Measurements from ENCODE around the gene ZBTB49. TPM values are rescaled to one million over a fixed set of nuclear protein-coding genes. Genes with fewer than 3 reads are reported as not detected.

The ZBTB49 gene
- total RNA-seq, 2 experiments from 2014 or later, result 4.2 to 4.5 TPM

DNA sequence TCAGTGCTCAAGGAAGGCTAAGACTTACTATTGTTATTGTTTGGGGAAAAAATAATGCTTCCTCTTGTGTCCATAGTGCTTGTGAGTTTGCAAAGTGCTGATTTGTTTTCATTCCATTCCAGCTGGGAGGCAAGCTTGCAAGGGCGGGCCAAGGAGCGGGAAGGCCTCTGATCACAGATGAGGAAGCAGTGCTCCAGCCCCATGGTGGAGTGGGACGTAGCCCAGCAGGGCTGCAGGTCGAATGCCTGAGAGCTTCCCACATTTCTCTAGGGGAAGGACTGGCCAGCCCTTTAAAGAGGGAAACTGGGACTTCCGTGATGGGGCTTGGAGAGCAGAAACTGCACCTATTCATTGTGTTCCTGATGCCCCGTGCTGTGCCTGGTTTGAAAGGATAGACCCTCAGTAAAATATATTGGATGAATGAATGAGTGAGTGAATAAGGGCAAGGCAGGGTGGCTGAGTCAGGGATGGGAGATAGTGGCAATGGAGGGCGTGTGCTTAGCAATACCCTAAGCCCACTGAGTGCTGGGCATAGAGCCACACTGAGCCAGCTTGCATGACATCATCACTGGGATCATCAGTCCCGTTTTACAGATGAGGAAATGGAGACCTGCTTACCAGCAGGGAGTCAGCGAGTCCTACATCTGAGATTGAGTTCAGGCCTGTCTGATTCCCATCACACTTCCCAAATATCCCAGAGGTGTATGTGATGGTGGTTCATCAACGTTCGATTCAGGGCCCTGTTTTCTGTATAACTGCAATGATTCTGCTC lies 78.9 kb downstream of the ZBTB49 start:
- Mint-ChIP-seq H3K36me3 (ENCODE audit: low read depth) (no peaks in the 10 kb centered on the region), H3K4me1 (ENCODE audit: low read depth) (no peaks in the 10 kb centered on the region), H3K9me3 (peaks cover 9% of the 10 kb centered on the region), H3K4me3 (no peak overlapping the region), H3K27me3 (ENCODE audit: low read depth) (no peaks in the 10 kb centered on the region), H3K27ac (no peak overlapping the region)
- CTCF ChIA-PET, result no interaction called here
- intact Hi-C loops (cut with micrococcal nuclease), result no loop called here
- DNase-seq, result no peak

Other genes with a start within 250 kb of the ZBTB49 start
- not detected for gene OTOP1, start 63.3 kb upstream of the ZBTB49 start, total RNA-seq
- gene TMEM128, start 42.0 kb upstream of the ZBTB49 start, total RNA-seq, result 10 to 100 TPM; 21.7 to 22.0 TPM
- gene LYAR, start 97 bp upstream of the ZBTB49 start, total RNA-seq, result 10 to 100 TPM; 42.3 to 42.4 TPM
- 1 to 10 TPM; 1.9 to 2.1 TPM for gene NSG1, start 96.9 kb downstream of the ZBTB49 start, total RNA-seq

Data from activated naive CD4-positive, alpha-beta T cell treated with anti-CD3 and anti-CD28 coated beads for 36 hours (primary cell).